NCI-H1105 (cell line): Measurements from ENCODE around the gene TAF4.

Source experiments
- DNase-seq: peaks from one replicate; lab custom pipeline; 2025; lab: John Stamatoyannopoulos, UW

Gene TAF4

GRCh38 chr20:62044631-62045030 is 21.1 kb downstream of the TAF4 start:
- no peak for DNase-seq

DNA sequence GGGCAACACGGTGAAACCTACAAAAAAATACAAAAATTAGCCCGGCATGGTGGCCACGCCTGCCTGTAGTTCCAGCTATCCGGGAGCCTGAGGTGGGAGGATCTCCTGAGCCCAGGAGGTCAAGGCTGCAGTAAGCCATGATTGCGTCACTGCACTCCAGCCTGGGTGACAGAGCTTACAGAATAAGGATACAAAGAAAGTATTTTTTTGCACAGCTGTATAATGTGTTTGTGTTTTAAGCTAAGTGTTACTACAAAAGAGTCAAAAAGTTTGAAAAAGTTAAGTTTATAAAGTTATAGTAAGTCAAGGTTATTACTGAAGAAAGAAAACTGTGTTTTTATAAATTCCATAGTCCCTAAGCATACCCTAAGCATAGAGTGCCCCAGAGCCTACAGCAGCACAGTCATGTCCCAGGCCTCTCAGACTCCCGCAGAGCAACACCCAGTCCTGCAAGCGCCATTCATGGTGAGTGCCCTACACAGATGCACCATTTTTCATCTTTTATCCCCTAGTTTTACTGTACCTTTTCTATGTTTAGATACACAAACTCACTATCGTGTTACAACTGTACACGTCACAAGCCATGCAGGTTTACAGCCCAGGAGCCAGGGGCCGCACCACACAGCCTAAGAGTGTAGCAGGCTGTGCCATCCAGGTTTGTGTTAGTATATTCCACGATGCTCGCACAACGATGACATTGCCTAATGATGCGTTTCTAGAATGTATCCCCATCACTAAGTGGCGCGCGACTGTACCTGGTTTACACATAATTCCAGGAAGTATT is 22.4 kb downstream of the TAF4 start:
- DNase-seq = no peak

DNA sequence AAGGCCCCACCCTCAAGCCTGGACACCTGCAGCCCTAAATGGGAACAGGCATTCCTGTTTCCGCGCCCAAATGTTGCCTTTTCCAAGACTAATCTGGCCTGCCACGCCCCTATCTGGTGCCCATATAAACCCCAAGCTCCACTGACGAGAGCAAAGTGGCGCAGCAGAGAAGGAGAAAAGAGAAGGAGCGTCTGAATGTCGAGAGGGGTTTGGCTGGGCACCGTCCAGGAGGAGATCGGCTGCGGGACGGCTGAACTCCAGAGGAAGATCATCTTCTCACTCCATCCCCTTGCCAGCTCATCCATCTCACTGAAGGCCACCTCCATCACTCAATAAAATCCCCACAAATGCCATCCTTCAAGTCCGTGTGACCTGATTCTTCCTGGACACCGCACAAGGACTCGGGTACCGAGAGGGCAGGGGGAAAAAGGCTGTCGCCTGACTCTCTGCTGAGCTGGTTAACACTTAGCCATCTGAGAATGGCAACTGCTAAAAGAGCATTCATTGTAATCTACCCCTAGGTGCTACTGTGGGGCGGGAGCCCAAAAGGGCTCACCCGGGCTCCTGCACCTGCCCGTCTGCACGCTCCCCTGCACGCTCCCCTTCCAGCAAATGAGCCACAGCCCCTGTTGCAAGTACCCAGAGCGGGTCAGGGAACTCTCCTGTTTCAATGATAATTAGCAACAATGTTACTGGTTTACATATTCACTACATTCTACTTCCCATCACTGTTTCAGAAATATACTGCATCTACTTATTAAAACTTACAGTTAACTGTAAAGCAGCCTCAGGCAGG is 23.5 kb downstream of the TAF4 start:
- no peak for DNase-seq

DNA sequence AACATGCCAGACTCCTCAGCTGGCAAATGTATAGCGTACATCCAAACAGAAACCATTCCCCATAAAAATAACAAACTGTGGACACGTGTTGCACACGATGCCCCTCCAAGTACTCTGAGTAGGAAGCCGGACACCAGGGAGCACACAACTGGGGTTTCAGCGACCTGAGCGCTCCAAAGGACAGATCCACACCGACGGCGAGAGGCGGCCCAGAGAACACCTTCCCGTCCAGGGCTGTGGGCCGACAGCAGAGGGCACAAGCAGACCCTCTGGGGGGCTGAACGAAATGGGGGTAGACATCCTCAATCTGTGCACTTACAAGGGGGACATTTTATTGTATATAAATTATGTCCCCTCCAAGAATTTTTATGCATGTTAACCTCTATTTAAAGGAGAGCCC is 24.7 kb downstream of the TAF4 start:
- DNase-seq = no peak

DNA sequence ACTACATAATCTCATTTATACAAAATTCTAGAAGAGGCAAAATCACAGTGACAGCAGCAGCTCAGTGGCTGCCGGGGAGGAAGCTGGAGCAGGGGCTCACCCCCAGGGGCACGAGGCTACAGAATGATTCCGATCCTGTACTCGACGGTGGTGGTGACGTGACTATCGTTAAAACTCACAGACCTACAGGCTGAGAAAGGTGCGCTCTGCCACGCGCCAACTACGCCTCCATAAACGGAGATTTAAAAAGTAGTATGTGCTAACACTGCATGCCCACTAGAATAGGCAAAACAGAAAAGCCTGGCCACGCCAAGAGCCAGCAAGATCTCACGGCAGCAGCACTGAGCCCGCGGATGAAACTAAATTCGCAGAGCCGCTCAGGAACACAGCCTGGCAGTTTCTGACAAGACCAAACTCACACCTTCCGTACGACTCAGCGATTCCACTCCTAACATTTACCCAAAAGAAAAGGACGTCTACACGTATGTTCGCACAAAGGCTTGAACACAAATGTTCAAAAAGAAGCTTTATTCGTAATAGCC is 25.2 kb downstream of the TAF4 start:
- no peak for DNase-seq

- DNase-seq = no peak
These were observed 25.9 kb downstream of the TAF4 start for GRCh38 chr20:62039738-62040137.

- no peak for DNase-seq
These were observed 32.9 kb downstream of the TAF4 start for GRCh38 chr20:62032609-62033368.

DNA sequence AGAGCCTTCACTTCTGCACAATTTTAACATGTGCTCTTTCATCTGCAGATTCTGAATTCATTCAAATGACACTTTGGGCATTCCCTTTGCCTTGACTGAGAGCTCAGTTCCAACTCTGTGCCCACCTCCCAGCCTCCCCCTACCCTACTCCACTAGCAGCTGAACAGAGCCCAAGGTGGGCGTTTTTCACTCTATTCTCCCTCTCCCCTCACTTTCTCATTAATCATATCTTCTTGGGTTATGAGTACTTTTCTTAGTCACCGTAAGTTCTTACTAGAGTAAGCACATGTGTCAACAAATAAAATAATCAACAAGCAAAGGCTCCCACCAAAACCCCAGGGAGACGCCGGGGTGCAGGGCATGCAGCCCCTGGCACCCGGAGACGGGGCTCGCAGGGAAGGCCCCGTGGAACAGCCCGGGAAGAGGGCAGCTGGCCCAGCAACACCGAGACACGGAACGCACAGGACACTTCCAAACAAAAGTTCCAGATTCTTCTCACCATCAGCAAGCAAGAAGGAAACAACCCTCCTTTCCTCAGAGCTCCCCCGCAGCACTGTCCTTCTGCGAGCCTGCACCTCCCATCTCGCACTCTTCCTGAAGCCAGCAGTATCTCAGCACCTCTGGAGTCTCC is 34.1 kb downstream of the TAF4 start:
- no peak for DNase-seq

GRCh38 chr20:62030834-62031434 is 34.7 kb downstream of the TAF4 start:
- no peak for DNase-seq

- DNase-seq = no peak
These were observed 35.3 kb downstream of the TAF4 start for GRCh38 chr20:62030357-62030756.

DNA sequence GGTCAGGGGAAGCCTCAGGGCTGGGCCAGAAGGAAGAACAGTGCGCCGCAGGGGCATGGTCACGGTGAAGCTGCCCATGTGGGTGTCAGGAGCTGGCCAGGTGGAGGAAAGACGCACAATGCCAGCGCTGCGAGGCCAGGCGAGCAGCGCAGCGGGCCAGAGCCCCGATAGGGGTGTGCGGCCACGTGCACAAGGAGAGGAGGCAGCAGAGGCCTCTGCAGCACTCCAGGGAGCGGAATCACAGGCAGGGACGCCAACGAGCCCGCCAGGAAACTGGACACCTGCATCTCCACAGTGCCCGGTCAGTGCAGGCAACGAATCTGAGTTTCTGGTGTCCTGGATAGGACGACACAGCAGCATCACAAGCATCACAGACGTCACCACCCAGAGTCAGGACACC is 35.7 kb downstream of the TAF4 start:
- no peak for DNase-seq

GRCh38 chr20:62029296-62029695 is 36.4 kb downstream of the TAF4 start:
- no peak for DNase-seq

GRCh38 chr20:62028384-62028783 is 37.3 kb downstream of the TAF4 start:
- no peak for DNase-seq

DNA sequence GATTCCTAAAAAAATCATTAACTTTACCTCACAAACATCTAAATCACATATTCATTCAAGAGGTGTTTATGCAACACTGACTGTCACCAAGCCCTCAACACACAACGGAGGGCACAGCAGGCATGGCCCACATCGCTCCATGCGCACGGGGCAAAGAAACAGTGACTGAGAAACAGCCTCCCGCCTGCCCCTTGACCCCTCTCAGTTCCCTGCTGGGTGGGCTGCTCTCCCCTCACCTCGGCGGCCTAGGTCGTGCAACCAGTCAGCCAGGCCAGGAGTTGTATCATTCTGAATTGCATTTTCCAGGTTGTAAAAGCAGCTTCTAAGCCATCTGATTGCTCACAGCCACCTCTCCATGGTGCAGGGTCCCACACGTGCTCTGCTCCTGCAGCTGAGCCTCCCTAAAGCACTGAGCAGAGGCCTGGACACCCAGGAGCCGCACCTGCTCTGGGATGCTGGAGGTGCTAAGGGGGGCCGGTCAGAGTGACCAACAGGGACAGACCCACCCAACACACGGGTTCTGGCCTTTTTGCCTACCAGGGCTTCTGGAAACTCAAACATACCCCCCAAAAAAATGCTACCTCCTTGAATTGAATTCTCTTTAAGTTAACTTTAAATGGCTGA is 37.9 kb downstream of the TAF4 start:
- no peak for DNase-seq

DNA sequence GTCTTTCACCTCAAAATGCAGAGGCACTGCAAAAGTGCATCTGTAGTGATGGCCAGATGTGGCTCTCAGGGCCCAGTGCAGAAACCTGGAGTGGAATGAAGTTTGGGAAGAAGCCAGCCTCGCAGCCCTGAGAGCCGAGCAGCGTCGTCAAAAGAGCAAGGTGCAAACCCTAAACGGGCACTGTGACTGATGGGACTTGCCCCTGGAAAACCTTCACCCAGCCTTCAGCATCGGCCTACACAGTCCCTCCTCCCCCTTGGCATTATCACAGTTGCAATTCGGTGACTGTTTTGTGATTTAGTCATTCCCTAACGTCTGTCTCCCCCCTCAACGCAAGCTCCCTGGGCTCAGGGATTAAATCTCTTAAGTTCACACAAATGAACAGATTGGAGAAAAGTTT is 38.6 kb downstream of the TAF4 start:
- DNase-seq = no peak

GRCh38 chr20:62026564-62026856 is 39.2 kb downstream of the TAF4 start:
- no peak for DNase-seq

- no peak for DNase-seq
These were observed 39.7 kb downstream of the TAF4 start for GRCh38 chr20:62025832-62026563.

- no peak for DNase-seq
These were observed 40.3 kb downstream of the TAF4 start for GRCh38 chr20:62025394-62025793.

DNA sequence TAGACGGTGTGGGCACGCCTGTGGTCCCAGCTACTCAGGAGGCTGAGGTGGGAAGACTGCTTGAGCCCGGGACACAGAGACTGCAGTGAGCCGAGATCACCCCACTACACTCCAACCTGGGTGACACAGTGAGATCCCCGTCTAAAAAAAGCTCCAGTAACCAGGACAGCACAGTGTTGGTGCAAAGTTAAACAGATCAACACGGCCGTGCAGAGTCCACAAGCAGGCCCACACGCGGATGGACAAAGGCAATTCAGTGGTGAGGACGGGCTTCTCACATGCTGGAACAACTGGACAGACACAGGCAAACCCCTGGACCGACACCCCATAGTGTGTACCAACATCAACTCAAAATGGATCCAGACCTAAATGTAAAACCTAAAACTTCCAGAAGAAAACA is 41.7 kb downstream of the TAF4 start:
- no peak for DNase-seq

GRCh38 chr20:62022575-62023139 is 43.0 kb downstream of the TAF4 start:
- DNase-seq = no peak
